GM19193 (cell line): Measurements from ENCODE around the gene TBC1D17.

Source experiments
- POLR2A ChIP-seq: IDR thresholded peaks from 4 replicates; pipeline ENCODE4 v1.6.1; 2011; ENCODE audit not compliant: insufficient read depth, insufficient read length; ENCODE audit errors: extremely low read depth

Gene TBC1D17

DNA sequence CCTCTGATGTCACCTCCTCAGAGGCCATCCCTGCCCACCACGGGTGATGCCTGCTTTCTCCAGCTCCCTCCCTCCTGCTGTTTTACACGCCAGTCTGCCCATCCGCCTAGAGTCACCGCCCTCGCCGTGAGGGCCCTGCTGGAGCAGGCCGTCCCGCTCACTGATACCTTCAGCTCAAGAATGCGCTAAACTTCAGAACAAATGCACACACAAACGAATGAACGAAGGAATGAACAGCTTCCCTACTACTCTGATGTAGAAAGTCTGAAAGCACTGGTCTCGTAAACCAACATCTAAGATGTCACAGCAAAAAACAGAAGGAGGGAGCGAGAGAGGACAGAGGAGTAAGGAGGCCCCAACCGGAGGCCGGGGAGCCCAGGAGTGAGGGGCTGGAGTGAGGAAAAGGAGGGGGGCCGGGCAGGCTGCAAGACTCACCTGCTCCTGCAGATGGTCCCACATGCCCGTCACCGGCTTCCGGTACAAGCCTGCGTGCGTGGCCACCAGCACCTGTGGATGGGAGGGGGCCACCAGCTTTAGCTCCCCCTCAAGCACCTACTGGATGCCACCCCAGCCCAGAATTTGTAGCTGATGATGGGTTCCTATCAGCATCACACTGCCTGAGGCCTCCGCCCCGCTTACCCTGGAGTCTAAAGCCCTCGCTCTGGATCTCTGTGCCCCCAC is 14.1 kb upstream of the TBC1D17 start:
- no peak for TF ChIP-seq POLR2A

DNA sequence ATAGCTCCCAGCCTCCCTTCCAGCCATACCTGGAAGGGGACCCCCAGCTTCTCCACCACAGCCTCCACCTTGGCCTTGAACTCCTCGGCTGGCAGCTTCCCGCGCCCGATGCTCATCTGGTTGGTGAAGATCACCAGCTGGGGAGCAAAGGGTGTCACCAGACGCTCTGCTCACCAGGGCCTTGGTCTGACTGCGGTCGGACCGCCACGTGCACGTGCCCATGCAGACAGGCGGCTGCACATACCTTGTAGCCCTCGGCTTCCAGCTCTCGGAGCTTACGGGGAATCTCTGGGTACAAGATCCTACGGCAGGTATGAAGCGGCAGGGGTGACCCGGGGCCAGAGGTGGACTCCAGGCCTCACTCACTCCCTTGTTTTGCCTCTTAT is 13.6 kb upstream of the TBC1D17 start:
- TF ChIP-seq POLR2A: no peak

DNA sequence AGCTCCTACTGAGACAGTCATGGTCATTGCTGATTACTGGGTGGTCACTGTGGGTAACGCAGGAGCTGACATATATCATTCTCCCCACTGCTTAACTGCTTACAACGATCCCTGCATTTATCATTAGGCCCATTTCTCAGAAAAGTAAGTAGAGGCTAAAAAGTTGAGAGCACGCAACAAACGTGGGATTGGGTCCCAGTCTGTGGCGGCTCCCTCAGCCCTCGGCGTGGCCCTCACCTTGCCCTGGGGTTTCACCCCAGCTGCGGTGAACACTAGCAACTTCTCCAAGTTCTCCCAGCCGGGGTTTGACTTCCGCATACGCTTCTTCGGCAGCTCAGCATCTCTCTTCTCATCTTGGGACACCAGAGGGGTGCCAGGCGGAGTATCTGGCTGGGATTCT is 12.6 kb upstream of the TBC1D17 start:
- TF ChIP-seq POLR2A: no peak

DNA sequence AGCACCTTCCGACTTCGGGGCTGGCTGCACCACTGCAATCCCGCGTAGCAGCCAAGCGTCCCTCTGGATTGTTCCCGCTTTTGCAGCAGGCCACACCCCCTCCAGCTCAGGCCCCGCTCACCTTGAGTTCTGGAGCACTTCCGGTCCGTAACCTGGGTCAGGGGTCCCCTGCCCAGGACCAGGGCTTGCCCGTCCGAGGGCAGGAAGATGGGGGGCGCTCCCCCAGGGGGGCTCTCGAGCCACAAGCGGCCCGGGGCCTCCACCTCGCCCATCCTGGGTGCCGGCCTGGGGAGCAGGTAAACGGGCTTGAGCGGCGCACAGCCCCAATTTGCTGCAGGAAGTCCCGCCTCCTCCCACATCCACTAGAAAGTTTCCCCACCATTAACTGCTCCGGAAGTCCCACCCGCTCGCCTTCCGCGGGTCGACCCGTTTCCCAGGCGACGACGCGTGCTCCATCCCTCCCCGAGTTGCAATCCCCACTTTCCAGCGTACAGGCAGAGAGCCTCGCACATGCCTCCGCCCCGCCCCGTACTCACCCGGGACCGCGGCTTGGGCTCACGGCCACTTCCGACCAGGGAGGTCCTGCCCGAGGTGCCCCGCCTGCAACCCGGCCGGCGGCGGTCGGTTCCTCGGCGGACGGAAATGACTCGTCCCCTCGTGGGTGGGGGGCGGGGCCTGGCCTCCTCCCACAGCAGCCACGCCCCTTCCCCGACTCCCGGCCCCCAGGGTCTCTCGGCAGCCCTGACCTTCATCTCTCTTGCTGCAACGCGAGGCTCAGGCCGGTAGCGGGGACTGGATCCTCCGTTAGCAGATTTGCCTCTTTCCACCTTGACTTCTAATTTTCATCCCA is 10.3 kb upstream of the TBC1D17 start, which contains the start of gene PNKP:
TSS of gene PNKP (minus strand) at position 644 of the 850 bp plus-strand sequence. CDS start at position 272, 372 bp downstream.
- peak; percentile 88 for TF ChIP-seq POLR2A

DNA sequence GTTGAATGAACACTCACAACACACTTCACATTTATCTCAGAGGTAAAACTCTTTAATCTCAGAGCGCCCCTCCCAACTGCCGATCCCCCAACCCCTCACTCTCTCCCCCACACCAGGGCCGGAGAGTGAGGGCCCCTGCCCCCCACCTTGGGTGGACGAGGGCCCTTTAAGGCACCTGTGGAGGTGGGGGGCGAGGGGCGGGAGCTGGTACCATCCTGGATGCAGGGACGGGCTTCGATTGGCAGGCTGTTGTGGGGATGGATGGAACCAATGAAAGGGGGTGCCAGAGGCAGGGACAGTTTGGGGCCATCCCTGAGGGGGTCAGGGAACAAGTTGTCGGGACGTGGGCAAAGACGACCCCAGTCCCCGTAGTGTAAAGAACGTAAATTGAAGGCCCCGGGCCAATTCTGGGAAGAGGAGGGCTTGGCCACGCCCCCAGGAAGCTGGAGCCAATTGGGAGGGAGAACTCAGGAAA is 8.5 kb upstream of the TBC1D17 start:
- TF ChIP-seq POLR2A: no peak

DNA sequence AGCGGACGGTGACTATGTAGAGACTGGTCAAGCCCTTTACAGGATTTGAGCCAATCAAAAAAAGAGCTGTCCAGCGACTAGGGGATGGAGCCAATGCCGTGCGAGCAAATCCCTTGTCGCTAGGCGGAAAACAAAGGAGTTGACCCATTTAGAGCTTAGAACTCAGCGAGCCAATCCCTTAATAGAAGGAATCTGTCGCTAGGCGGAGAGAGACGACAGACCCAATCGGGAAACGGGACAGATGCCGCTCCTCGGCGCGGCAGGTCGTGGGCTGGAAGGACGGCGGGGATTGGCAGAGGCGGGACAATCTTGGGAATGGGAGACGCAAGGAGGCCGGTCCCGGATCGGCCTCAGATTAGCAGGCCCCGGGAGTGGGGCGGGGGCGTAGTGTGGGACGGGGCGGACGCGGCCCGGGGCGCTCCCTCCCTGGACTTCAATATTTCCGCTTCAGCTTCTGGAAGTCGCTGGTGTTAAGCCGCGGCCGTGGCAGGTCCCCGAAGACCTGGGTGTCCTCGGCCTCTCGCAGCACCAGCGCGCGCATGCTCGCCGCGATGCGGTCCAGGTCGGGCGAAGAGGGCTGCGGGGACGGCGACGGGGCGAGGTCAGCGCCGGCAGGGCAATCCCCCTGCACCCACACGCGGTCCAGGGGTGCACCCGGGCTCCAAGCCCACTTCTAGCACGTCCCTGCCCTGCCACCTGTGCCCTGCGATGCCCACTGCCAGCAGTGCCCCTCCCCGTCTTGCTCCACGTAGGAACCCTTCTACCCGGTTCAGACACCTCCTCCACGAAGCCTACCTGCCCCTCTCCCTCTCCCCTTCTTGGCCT is 7.8 kb upstream of the TBC1D17 start:
- peak; percentile 61 for TF ChIP-seq POLR2A

DNA sequence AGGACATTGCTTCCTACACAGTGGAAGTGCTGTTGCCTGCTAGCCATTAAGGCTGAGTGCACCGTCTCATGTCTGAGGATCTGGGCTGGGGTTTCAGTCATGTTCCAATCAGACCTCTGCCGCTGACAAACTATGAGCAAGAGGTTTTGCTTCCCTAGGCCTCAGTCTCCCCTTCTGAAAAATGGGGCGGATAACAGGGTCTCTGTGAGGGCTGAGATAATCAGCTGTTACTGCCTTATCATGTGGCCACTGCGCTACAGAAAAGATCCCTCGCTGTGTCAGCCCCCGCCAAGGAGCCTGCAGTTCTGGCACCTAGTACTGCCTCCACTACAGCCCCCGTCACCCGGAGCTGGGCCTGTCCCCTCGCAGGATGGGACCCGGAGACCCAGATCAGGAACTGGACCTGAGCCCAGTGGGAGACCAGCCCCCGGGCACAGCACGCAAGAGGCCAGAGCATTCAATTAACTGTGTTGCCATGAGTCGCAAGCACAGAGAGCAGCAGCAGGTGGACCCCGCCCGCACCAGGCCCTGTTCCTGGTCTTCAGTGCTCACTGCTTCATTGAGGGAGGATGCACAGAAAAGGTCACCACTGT is 7.1 kb upstream of the TBC1D17 start:
- no peak for TF ChIP-seq POLR2A

DNA sequence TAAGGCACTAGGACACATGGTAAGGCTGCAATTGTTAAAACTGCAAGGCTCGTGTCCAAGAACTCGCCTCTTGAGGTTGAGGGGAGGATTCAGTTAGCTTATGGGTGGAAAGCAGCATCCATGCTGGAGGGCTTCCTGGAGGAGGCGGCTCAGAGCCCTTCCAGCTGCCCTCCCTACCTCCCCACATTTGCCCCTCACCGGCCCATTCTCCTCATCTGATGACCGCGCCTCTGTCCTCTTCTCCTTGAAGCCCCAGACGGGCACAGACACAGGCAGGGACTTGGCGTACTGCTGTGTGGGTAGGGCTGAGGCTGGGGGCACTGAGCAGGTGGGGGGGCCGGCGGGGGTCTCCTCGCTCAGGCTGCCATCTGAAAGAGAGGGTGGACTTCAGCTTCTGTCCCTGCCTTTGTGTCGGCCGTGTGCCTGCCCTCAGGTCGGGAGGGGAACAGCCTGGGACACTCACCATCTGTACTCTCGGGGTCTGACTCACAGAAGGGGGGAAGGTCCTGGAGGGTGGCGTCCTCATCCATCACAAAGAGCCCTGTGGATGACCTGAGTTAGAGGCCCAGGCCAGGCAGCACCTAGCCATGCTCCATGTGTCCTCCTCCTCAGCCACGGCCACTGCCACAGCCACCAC is 6.0 kb upstream of the TBC1D17 start:
- no peak for TF ChIP-seq POLR2A

DNA sequence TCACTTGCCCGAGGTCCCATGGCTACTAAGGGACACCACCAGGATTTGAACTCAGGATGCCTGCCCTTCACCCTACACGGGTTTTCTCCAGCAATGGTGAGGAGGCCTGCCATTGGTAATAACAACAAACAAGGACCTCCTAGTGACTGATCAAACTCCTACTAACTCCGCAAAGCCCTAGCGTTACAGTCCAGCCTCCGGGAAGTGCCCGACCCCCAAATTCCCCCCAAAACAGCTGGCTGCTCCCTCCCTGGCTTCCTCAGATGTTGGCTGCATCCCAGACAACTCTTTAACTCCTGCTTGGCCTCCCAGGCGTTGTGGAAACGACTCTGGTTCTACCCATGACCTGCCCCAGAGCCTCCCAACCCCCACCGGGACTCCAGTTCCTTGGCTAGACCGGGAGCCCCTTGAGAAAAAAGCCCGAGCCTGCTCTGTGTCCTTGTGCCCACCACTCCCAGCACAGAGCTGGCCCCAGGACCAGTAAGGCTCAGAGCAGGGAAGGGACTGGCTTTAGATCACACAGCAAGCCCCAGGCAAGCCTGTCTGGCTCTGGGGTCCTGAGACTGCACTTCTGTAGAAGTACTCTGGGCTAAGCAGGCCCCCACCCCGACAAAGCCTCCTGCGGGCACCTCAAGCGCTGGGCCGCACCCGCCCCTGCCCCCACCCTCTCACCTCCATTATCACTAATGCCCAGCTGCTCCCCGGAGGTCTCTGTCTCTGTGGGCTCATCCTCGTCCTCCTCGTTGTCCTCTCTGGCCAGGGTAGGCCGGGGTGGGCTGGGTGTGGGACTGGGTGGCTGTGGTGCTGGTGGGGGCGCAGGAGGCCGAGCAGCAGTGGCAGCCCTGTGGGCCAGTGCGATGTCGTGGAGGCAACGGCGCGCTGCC is 5.0 kb upstream of the TBC1D17 start:
- no peak for TF ChIP-seq POLR2A

DNA sequence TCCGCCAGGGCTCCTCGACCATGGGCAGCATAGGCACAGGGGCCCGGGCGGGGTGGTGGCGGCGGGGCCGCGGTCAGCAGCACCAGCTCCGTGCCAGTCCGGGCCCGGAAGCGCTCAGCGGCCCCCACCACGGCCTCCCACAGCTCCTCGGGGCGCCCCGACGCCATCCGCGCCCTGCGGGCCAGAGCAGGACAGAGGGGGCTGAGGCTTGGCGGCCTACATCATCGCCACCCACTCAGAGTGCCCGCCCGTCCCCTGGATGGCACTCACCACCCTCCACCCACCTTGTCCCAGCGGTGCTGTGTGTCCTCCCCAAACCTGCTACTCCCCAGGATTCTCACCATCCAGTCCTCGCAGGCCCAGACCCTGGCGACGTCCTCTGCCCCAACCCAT is 4.4 kb upstream of the TBC1D17 start:
- TF ChIP-seq POLR2A: no peak

DNA sequence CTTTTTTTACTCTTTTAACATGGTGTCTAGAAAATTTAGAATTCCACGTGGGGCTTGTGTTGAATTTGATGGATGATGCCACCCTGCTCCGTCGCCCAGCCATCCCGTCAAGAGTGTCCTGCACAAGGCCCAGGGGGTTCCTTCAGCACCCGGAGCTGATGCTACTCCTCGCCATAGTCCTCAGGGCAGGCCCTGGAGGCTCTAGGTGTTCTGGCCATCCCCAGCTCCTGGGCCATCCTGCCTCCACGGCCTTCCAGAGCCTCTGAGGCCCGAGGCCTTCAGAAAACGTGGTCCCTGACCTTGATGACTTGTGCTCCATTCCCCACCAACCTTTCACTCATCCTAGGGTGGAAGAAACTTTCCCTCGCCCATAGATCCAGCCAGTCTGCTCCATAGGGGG is 3.7 kb upstream of the TBC1D17 start:
- TF ChIP-seq POLR2A: no peak

DNA sequence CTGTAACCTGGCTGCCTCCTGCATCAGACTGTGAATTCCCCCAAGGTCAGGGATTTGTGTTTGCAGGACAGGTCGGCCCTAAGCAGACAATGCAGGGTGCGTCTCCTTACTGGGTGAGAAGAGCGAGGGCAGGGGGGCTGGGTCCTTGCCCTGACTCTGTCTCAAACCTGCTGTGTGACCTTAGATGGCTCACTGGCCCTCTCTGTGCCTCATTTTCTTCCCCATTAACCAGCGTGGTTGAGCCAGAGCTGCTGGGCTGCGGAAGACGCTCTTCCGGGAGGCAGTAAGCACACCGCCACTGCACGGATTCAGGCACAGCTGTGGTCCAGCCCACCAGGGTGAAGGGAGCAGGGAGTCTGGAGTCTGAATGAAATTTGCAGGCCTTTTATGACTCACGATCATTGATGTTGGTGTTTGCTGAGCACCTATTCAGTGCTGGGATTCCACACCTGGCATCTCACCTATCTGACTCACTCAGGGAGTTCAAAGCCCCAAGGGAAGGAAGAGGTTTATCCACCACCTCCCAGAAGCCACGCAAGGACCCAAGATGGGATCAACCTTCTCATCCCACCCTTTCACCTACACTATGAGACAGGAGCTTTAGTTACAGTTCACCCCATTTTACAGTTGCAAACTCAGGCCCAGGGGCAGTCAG is 2.9 kb upstream of the TBC1D17 start:
- no peak for TF ChIP-seq POLR2A

DNA sequence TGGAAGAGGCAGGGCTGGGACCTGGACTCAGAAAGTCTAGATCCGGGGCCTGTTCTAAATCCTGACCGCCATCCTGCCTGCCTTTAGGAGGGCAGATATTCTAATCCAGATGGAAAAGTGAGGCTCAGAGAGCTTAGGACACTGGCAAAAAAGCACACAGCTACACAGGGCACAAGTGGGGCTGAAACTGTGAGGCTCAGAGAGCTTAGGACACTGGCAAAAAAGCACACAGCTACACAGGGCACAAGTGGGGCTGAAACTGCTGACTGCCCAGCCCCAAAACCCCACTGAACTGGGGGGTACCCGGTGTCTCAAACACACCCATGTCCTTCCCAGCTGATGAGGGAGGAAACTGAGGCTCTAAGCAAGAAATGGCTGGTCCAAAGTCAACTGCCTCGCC is 2.3 kb upstream of the TBC1D17 start:
- TF ChIP-seq POLR2A: no peak
